OCI-LY1 (cell line): ENCODE measurements around the gene RAB6A.

Experiments
- H2AFZ ChIP-seq: fragments of 200-600 bp; sonication (generic), shearing (Covaris generic); 2 replicates; pipeline ENCODE4 v1.6.0; 2014; ENCODE audit warnings: antibody characterized with exemption, mild to moderate bottlenecking, low read length
- H3F3A ChIP-seq: fragments of 200-600 bp; sonication (generic), shearing (Covaris generic); 2 replicates; pipeline ENCODE4 v1.6.0; 2014; ENCODE audit warnings: mild to moderate bottlenecking, antibody characterized with exemption, low read length, moderate library complexity; ENCODE audit not compliant: insufficient read depth
- H3K27ac ChIP-seq: fragments of 200-600 bp; sonication (generic); 2 replicates; pipeline ENCODE4 v1.5.1; 2014; ENCODE audit warnings: low read length, mixed run types, mild to moderate bottlenecking, low read depth; ENCODE audit not compliant: poor library complexity, severe bottlenecking
- H3K27me3 ChIP-seq: fragments of 200-600 bp; sonication (generic); 2 replicates; pipeline ENCODE4 v1.6.0; 2014; ENCODE audit warnings: antibody characterized with exemption, mild to moderate bottlenecking, low read length, moderate library complexity; ENCODE audit not compliant: insufficient read depth
- H3K36me3 ChIP-seq: fragments of 200-600 bp; sonication (generic); 2 replicates; pipeline ENCODE4 v1.6.1; 2014; ENCODE audit warnings: mild to moderate bottlenecking, antibody characterized with exemption, low read length, moderate library complexity, mixed read lengths; ENCODE audit not compliant: insufficient read depth
- H3K4me1 ChIP-seq: fragments of 200-600 bp; sonication (generic); 2 replicates; pipeline ENCODE4 v1.5.1; 2014; ENCODE audit warnings: mild to moderate bottlenecking, low read length, moderate library complexity; ENCODE audit not compliant: insufficient read depth, severe bottlenecking
- H3K4me2 ChIP-seq: fragments of 200-600 bp; sonication (generic), shearing (Covaris generic); 2 replicates; pipeline ENCODE4 v1.6.1; 2014; ENCODE audit warnings: low read length
- H3K4me3 ChIP-seq: fragments of 200-600 bp; sonication (generic); 2 replicates; pipeline ENCODE4 v1.5.1; 2014; ENCODE audit warnings: low read length, low read depth, mild to moderate bottlenecking, mixed read lengths; ENCODE audit not compliant: poor library complexity, severe bottlenecking
- H3K79me2 ChIP-seq: fragments of 200-600 bp; shearing (Covaris generic); 2 replicates; pipeline ENCODE4 v1.6.1; 2016; ENCODE audit warnings: mixed run types, low read length, mixed read lengths; ENCODE audit not compliant: insufficient read depth
- H3K9ac ChIP-seq: fragments of 200-600 bp; sonication (generic), shearing (Covaris generic); 2 replicates; pipeline ENCODE4 v1.6.1; 2014; ENCODE audit warnings: mild to moderate bottlenecking, low read length, mixed read lengths
- H3K9me2 ChIP-seq: fragments of 200-600 bp; sonication (generic), shearing (Covaris generic); 2 replicates; pipeline ENCODE4 v1.6.1; 2014; ENCODE audit warnings: low read depth, mild to moderate bottlenecking, low read length, mixed read lengths
- H3K9me3 ChIP-seq: fragments of 200-600 bp; shearing (Covaris generic); 2 replicates; pipeline ENCODE4 v1.6.1; 2014; ENCODE audit warnings: low read length, mixed read lengths
- H4K20me1 ChIP-seq: fragments of 200-600 bp; sonication (generic), shearing (Covaris generic); 2 replicates; pipeline ENCODE4 v1.6.0; 2016; ENCODE audit warnings: mild to moderate bottlenecking, low read length; ENCODE audit not compliant: insufficient read depth
- CTCF ChIP-seq: fragments of 200-600 bp; sonication (generic), shearing (Covaris generic); IDR thresholded peaks from 2 replicates; pipeline ENCODE4 v1.5.1; 2017; ENCODE audit warnings: mild to moderate bottlenecking, antibody characterized with exemption, low read length, moderate library complexity, mixed read lengths
- EZH2 ChIP-seq: fragments of 200-600 bp; sonication (generic), shearing (Covaris generic); IDR thresholded peaks from 2 replicates; pipeline ENCODE4 v1.8.0; 2017; ENCODE audit warnings: borderline replicate concordance, mixed run types, mild to moderate bottlenecking, antibody characterized with exemption, low read length, moderate library complexity, mixed read lengths

RAB6A gene

GRCh38 chr11:73717136-73717535 lies 43.7 kb downstream of the RAB6A start:
- no peak overlapping the region for H3K9ac ChIP-seq
- H3K9me2 ChIP-seq = no peaks in the 10 kb centered on the region
- H3K9me3 ChIP-seq = no peaks in the 10 kb centered on the region
- no peak overlapping the region for H2AFZ ChIP-seq
- no peak overlapping the region for H3K4me2 ChIP-seq
- H3F3A ChIP-seq = no peaks in the 10 kb centered on the region
- H3K27ac ChIP-seq = no peak overlapping the region
- TF ChIP-seq EZH2 (no peak), CTCF (no peak)
- no peaks in the 10 kb centered on the region for H3K79me2 ChIP-seq
- no peaks in the 10 kb centered on the region for H3K27me3 ChIP-seq
- H3K4me1 ChIP-seq = peaks cover 11% of the 10 kb centered on the region
- no peaks in the 10 kb centered on the region for H4K20me1 ChIP-seq
- no peak overlapping the region for H3K4me3 ChIP-seq
- peaks cover 26% of the 10 kb centered on the region; the same call in 1 of the 2 replicates for H3K36me3 ChIP-seq

- no peak overlapping the region for H3K27ac ChIP-seq
- H3K27me3 ChIP-seq = no peaks in the 10 kb centered on the region
- H3F3A ChIP-seq = no peaks in the 10 kb centered on the region
- no peak overlapping the region for H3K4me2 ChIP-seq
- H3K9ac ChIP-seq = no peak overlapping the region
- H3K9me2 ChIP-seq = no peaks in the 10 kb centered on the region
- H3K4me1 ChIP-seq = peaks cover 11% of the 10 kb centered on the region
- H3K4me3 ChIP-seq = no peak overlapping the region
- no peaks in the 10 kb centered on the region for H4K20me1 ChIP-seq
- H2AFZ ChIP-seq = no peak overlapping the region
- TF ChIP-seq CTCF (no peak), EZH2 (no peak)
- no peaks in the 10 kb centered on the region for H3K79me2 ChIP-seq
- H3K9me3 ChIP-seq = no peaks in the 10 kb centered on the region
- peaks cover 30% of the 10 kb centered on the region; the same call in 1 of the 2 replicates for H3K36me3 ChIP-seq
These were observed 44.5 kb downstream of the RAB6A start for GRCh38 chr11:73716153-73717056.

GRCh38 chr11:73715541-73715940 lies 45.3 kb downstream of the RAB6A start:
- peaks cover 11% of the 10 kb centered on the region for H3K4me1 ChIP-seq
- no peak overlapping the region for H3K27ac ChIP-seq
- no peaks in the 10 kb centered on the region for H3F3A ChIP-seq
- no peak overlapping the region for H3K4me2 ChIP-seq
- no peak for TF ChIP-seq EZH2
- TF ChIP-seq CTCF = no peak
- no peaks in the 10 kb centered on the region for H3K79me2 ChIP-seq
- no peak overlapping the region for H3K9ac ChIP-seq
- H3K36me3 ChIP-seq = peaks cover 30% of the 10 kb centered on the region
- H3K27me3 ChIP-seq = no peaks in the 10 kb centered on the region
- no peaks in the 10 kb centered on the region for H3K9me3 ChIP-seq
- no peaks in the 10 kb centered on the region for H3K9me2 ChIP-seq
- no peaks in the 10 kb centered on the region for H4K20me1 ChIP-seq
- no peak overlapping the region for H2AFZ ChIP-seq
- H3K4me3 ChIP-seq = no peak overlapping the region
